OCI-LY7 (cell line): ENCODE measurements around the gene CLTB. TPM values are rescaled to one million over a fixed set of nuclear protein-coding genes. Genes with fewer than 3 reads are reported as not detected.

ENCODE experiments used
- BruUV-seq: library from RNA; stranded (reverse); fragments of 400-500 nt; replicated peaks from 2 replicates; lab custom pipeline; 2021; lab: Mats Ljungman, UMichigan
- CTCF ChIA-PET: fragments of 300-600 bp; sonication (Branson Sonifier 250); formaldehyde crosslinking; loops from one replicate; lab custom pipeline; 2022; ENCODE audit warnings: antibody characterized with exemption; ENCODE audit not compliant: unreplicated experiment; lab: Charles Lee
- POLR2A ChIA-PET: fragments of 300-600 bp; sonication (Branson Sonifier 250); formaldehyde crosslinking; loops from one replicate; lab custom pipeline; 2022; ENCODE audit warnings: antibody characterized with exemption; lab: Charles Lee
- DNase-seq: peaks from one replicate; pipeline ENCODE4 v3.0.0-alpha.2; 2015; ENCODE audit warnings: low spot score
- H2AFZ ChIP-seq: fragments of 200-600 bp; sonication (generic), shearing (Covaris generic); 2 replicates; pipeline ENCODE4 v1.6.1; 2014; ENCODE audit warnings: mild to moderate bottlenecking, antibody characterized with exemption, low read length, moderate library complexity
- H3K27ac ChIP-seq: fragments of 200-600 bp; sonication (generic); 2 replicates; pipeline ENCODE4 v1.5.1; 2014; ENCODE audit warnings: mixed run types, low read depth, mild to moderate bottlenecking, moderate library complexity, low read length, inconsistent platforms; ENCODE audit not compliant: poor library complexity, severe bottlenecking
- H3K36me3 ChIP-seq: fragments of 200-600 bp; sonication (generic); 2 replicates; pipeline ENCODE4 v1.6.1; 2014; ENCODE audit warnings: mild to moderate bottlenecking, antibody characterized with exemption, low read length, moderate library complexity, mixed read lengths; ENCODE audit not compliant: insufficient read depth
- H3K4me1 ChIP-seq: fragments of 200-600 bp; sonication (generic); 2 replicates; pipeline ENCODE4 v1.5.1; 2014; ENCODE audit warnings: mild to moderate bottlenecking, low read length; ENCODE audit not compliant: insufficient read depth, poor library complexity, severe bottlenecking
- H3K4me2 ChIP-seq: fragments of 200-600 bp; sonication (generic); 2 replicates; pipeline ENCODE4 v1.6.1; 2014; ENCODE audit warnings: mild to moderate bottlenecking, low read length
- H3K4me3 ChIP-seq: fragments of 200-600 bp; sonication (generic); 2 replicates; pipeline ENCODE4 v1.5.1; 2014; ENCODE audit warnings: mild to moderate bottlenecking, low read depth, low read length; ENCODE audit not compliant: poor library complexity, severe bottlenecking
- H3K79me2 ChIP-seq: fragments of 200-600 bp; sonication (generic); 2 replicates; pipeline ENCODE4 v1.6.1; 2016; ENCODE audit warnings: low read depth, mild to moderate bottlenecking, low read length, moderate library complexity, mixed read lengths; ENCODE audit not compliant: insufficient read depth
- H3K9me2 ChIP-seq: fragments of 200-600 bp; sonication (generic); 2 replicates; pipeline ENCODE4 v1.6.1; 2016; ENCODE audit warnings: mild to moderate bottlenecking, low read length, mixed read lengths; ENCODE audit not compliant: insufficient read depth
- H3K9me3 ChIP-seq: fragments of 200-600 bp; sonication (generic); 2 replicates; pipeline ENCODE4 v1.6.1; 2014; ENCODE audit warnings: mild to moderate bottlenecking, mixed run types, low read length, mixed read lengths
- H4K20me1 ChIP-seq: fragments of 200-600 bp; sonication (generic); 2 replicates; pipeline ENCODE4 v1.6.1; 2014; ENCODE audit warnings: mild to moderate bottlenecking, antibody characterized with exemption, low read length, moderate library complexity, mixed read lengths; ENCODE audit not compliant: insufficient read depth
- EZH2phosphoT487 ChIP-seq: fragments of 200-600 bp; sonication (generic); IDR thresholded peaks from 2 replicates; pipeline ENCODE4 v1.6.1; 2018; ENCODE audit warnings: low read depth, borderline replicate concordance, mild to moderate bottlenecking, mixed run types, antibody characterized with exemption, low read length, moderate library complexity, mixed read lengths
- intact Hi-C: fragments of 100-400 bp; cut with micrococcal nuclease; formaldehyde crosslinking; loops from one replicate; pipeline ENCODE4 v1.10.0; 2022; ENCODE audit not compliant: unreplicated experiment
- total RNA-seq, 2 experiments: library from RNA; depleted of rRNA in 1 of 2; stranded (reverse); fragments of >200 nt in 1 of 2; shearing (Covaris generic) in 1 of 2; gene quantifications; 2 replicates each; pipeline ENCODE4 v1.2.3, GENCODE V29; 2014 to 2022
- TF ChIP-seq, protein P1 (sequence below): fragments of 200-600 bp; sonication (generic); conservative IDR thresholded peaks from 2 replicates; pipeline ENCODE4 v1.5.1; 2014; ENCODE audit warnings: mild to moderate bottlenecking, antibody characterized with exemption, low read length, moderate library complexity, mixed read lengths

The CLTB gene
- total RNA-seq, 2 experiments from 2014 or later: 53.0 to 53.4 TPM

DNA sequence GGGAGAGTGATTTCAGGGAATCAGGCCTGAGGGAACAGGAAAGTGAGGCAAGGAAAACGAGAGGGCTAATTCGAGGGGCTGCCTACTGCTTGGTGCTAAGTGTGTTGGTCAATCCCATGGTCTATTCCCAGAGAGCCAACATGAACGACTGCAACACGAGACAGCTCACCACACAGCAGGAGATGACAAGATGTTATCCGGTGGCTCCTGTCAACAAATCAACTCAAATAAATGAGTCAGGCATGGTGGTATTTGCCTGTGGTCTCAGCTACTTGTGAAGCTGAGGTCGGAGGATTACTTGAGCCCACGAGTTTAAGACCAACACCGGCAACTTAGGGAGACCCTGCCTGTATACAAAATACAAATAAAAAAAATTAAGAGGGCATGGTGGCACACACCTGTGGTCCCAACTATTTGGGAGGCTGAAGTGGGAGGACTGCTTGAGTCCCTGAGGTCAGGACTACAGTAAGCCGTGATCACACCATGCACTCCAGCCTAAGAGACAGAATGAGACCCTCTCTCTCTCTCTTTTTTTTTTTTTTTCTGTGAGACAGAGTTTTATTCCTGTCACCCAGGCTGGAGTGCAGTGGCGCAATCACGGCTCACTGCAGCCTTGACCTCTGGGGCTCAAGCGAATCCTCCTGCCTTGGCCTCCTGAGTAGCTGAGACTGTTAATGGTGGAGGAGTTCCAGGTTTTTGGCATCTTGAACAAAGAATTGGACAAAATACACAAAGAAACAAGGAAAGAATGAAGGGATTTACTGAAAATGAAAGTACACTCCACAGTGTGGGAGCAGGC lies 22.8 kb upstream of the CLTB start:
- POLR2A ChIA-PET: interaction anchor here (0.7 kb wide), 1 partner anchor 10 kb away, joined by 4 read pairs; no protein-coding TSS in a partner anchor
- no TSS peak for BruUV-seq
- Histone ChIP-seq H3K9me2 (no peaks in the 10 kb centered on the region), H3K4me2 (no peak overlapping the region), H3K9me3 (no peaks in the 10 kb centered on the region), H4K20me1 (no peaks in the 10 kb centered on the region), H3K27ac (no peak overlapping the region), H3K4me1 (peaks cover 12% of the 10 kb centered on the region), H3K36me3 (no peaks in the 10 kb centered on the region), H3K79me2 (no peaks in the 10 kb centered on the region), H3K4me3 (no peak overlapping the region), H2AFZ (no peak overlapping the region)
- CTCF ChIA-PET: no interaction called here
- no peak for DNase-seq
- intact Hi-C loops: no loop called here
- no peak for TF ChIP-seq EZH2phosphoT487
- TF ChIP-seq, protein P1, sequence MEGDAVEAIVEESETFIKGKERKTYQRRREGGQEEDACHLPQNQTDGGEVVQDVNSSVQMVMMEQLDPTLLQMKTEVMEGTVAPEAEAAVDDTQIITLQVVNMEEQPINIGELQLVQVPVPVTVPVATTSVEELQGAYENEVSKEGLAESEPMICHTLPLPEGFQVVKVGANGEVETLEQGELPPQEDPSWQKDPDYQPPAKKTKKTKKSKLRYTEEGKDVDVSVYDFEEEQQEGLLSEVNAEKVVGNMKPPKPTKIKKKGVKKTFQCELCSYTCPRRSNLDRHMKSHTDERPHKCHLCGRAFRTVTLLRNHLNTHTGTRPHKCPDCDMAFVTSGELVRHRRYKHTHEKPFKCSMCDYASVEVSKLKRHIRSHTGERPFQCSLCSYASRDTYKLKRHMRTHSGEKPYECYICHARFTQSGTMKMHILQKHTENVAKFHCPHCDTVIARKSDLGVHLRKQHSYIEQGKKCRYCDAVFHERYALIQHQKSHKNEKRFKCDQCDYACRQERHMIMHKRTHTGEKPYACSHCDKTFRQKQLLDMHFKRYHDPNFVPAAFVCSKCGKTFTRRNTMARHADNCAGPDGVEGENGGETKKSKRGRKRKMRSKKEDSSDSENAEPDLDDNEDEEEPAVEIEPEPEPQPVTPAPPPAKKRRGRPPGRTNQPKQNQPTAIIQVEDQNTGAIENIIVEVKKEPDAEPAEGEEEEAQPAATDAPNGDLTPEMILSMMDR: no peak

DNA sequence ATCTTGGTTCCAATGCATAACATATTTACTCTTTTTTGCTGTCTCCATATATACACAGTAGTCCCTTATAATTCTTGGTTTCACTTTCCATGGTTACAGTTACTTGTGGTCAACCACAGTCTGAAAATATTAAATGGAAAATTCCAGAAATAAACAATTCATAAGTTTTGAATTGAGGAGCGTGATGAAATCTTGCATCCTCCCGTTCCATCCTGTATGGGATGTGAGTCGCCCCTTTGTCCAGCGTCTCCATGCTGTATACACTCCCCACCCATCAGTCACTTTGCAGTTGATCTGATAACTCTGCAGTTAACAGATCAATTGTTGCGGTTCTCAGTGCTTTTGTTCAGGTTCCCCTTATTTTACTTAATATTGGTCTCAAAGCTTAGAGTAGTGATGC lies 20.3 kb upstream of the CLTB start:
- H3K27ac ChIP-seq: no peak overlapping the region
- POLR2A ChIA-PET: no interaction called here
- no TSS peak for BruUV-seq
- H3K79me2 ChIP-seq: no peaks in the 10 kb centered on the region
- peaks cover 12% of the 10 kb centered on the region for H3K4me1 ChIP-seq
- peak overlapping the region; percentile 92 for H2AFZ ChIP-seq
- peak overlapping the region; percentile 78 for H3K4me2 ChIP-seq
- no peaks in the 10 kb centered on the region for H4K20me1 ChIP-seq
- intact Hi-C loops: no loop called here
- H3K4me3 ChIP-seq: peak overlapping the region; percentile 60
- CTCF ChIA-PET: interaction anchor here (0.8 kb wide), 1 partner anchor 30 kb away, joined by 5 read pairs; no protein-coding TSS in a partner anchor
- H3K9me2 ChIP-seq: no peaks in the 10 kb centered on the region
- DNase-seq: peak; percentile 13
- TF ChIP-seq, protein P1: no peak
- no peak for TF ChIP-seq EZH2phosphoT487
- no peaks in the 10 kb centered on the region for H3K36me3 ChIP-seq
- H3K9me3 ChIP-seq: no peaks in the 10 kb centered on the region

DNA sequence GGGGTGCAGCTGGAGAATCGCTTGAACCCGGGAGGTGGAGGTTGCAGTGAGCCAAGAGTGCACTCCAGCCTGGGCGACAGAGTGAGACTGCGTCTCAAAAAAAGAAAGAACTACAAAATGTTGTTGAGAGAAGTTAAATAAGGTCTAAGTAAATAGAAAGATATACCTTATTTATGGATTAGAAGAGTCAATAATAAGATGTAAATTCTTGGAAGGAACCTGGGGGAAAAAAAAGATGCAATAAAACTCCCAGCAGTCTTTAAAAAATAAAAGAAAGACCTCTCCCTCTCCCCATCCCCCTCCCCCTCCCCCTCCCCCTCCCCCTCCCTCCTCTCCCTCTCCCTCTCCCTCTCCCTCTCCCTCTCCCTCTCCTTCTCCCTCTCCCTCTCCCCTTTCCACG lies 16.4 kb upstream of the CLTB start:
- no TSS peak for BruUV-seq
- H3K79me2 ChIP-seq: no peaks in the 10 kb centered on the region
- no peak for TF ChIP-seq EZH2phosphoT487
- TF ChIP-seq, protein P1: no peak
- H3K4me2 ChIP-seq: no peak overlapping the region
- no peak overlapping the region for H3K27ac ChIP-seq
- CTCF ChIA-PET: no interaction called here
- H3K4me3 ChIP-seq: no peak overlapping the region
- POLR2A ChIA-PET: interaction anchor here (0.7 kb wide), 1 partner anchor 509 kb away, joined by 3 read pairs; no protein-coding TSS in a partner anchor
- H3K9me3 ChIP-seq: no peaks in the 10 kb centered on the region
- H3K4me1 ChIP-seq: peaks cover 23% of the 10 kb centered on the region
- intact Hi-C loops: no loop called here
- H3K36me3 ChIP-seq: no peaks in the 10 kb centered on the region
- H4K20me1 ChIP-seq: no peaks in the 10 kb centered on the region
- no peak for DNase-seq
- no peaks in the 10 kb centered on the region for H3K9me2 ChIP-seq
- no peak overlapping the region for H2AFZ ChIP-seq
